HG03139 (cell line): ENCODE results near the gene FYCO1.
"Not testable (repeated sequence)": the region's sequence is repeated elsewhere in the genome, so short reads cannot be mapped to it uniquely, and the experiment has no call there.

Experiments used
- ATAC-seq: cut with Tn5 transposase; IDR thresholded peaks from one replicate; pipeline ENCODE4 v1.9.1; 2021; ENCODE audit not compliant: unreplicated experiment

Gene FYCO1

DNA sequence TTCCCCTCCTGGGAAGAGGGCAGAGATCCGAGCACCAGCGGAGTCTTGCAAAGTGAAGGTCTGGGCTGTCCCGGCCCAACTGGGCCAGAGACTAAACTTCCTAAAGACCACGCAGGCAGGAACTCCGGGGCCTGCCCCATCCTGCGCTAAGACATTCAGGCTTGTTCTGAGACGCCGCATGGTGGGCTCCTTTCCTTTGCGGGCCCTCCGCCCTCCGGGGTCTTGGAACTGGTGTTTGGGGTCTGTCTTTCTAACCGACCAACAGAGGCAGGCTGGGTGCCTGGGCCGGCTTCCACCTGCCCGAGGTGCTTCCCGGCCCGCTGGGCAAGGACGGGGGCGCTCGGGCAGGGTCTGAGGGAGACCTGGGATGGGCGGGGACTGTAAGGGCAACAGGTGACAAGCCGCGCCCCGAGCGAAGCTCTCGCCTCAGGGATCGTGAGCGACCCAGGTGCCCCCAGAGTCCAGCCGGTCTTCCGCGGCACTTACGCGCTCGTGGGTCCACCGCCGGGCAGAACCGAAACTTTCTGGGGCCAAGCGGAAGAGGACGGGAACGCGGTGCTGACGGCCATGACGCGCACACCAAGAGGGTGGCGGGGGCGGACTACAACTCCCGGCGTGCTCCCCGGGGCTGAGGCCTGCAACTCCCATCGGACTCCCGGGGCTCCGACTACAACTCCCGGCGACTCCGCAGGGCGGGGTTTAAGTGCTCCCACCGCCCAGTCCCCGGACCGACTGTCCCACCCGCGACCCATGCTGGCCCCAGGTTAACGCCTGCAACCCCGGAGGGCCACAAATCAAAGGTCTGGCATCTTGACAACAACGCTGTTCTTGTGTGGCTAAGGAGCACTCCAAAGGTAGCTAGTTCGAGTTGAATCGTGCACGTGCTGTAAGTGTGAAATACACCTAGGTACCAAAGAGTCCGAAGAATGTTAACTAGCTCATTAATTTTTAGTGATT, at the start of gene FYCO1:
Gene FYCO1, minus strand, starts transcription at position 589 of the 957 bp plus-strand sequence. CDS start 10,914 bp downstream, outside the sequence.
- peak; percentile 71 for ATAC-seq

DNA sequence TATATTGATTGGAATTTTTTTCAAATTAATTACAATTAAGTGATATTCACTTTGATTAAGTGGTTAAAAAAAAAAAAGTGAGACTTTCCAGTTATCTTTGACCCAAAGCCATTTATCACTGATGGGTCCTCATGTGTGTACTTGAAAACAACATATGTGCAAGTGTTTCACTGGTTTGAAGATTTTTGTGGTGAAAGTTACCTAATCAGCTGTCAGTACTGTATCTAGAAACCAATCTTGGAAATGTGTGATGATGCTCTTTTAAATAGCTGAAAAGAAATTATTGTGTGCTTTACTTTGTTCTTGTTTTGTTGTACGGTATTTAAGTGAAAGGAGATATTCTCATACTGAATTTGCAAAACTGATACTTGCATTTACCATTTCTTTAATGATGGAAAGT, 43.3 kb upstream of the FYCO1 start:
- no peak for ATAC-seq

DNA sequence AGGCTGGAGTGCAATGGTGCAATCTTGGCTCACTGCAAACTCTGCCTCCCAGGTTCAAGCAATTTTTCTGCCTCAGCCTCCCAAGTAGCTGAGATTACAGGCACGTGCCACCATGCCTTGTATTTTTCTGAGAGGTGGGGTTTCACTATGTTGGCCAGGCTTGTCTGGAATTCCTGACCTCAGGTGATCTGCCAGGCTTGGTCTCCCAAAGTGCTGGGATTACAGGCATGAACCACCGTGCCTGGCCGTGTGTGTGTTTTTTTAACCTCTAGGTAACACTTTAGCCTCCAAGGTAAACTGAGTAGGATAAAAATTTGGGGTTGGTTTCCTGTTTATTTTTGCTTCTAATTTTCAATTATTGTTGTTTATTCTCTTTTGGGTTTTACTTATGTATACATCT, 42.4 kb upstream of the FYCO1 start:
- not testable (repeated sequence) for ATAC-seq

DNA sequence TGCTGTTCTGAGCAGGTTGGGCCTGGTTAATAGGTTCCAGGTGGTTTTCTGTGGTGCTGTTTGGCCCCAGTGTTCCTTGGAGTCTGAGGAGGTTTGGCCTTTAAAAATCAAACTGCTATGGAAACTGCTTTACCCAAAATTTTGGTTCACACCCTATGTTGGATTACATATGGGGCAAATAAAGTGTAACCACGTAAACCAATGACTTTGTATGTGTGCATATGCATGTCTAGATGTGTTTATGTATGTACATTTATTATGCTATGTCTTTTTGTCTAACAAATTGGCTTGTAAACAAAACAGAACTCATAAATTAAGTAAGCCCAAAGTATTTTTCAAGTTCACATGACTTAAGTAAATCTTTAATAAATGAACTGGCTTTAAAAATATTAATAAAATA, 40.6 kb upstream of the FYCO1 start:
- ATAC-seq: no peak

DNA sequence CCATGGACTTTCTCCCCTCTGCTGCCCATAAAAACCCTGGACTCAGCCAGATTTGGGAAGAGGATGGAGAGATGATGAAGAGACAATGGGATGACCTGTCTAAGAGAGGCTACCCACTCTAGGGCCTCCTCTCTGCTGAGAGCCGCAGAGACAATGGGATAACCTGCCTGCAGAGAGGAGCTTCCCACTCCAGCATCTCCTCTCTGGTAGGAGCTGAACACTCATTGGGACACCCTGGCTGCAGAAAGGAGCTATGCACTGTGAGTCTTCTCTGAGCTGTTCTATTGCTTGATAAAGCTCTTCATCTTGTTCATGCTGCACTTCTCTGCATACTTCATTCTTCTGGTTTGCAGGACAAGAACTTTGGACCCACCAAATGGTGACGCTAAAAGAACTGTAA, 36.1 kb upstream of the FYCO1 start:
- no peak for ATAC-seq

DNA sequence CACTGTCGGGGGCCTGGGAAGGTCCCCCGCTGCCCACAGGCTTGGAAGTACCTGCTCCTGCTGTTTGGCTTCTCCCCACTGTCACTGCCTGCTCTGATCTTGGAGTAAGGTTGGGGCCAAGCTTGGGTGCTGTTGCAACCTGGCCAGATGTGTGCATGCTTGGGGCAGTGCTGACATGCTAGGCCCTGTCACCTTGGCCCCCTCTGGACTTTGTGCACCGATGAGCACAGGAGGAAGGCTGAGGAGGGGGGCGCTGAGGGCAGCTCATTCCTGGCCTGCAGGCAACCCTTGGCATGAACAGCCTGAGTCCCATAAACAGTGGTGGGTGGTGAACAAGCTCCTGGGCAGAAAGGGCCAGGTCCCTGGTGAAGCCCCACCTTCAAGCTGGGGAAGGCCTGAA, 35.6 kb upstream of the FYCO1 start:
- ATAC-seq: no peak

DNA sequence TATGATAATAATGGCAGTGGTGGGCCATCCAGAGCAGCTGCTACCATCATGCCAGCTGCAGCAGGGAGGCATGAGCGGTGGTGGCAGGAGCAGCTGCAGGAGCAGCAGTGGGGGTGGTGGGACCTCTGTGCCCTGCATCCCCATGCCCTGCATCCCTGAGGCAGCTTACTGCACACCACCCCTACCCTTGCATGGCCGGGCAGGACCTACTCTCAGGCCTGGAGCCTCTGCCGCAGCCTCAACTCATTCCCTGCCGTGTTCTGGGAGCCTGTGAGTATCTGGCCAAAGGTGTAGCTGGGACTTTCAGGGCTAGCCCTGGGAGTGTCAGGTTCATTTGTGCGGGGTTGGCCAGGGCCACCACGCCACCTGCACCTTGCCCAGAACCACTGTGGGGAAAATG, 35.0 kb upstream of the FYCO1 start:
- no peak for ATAC-seq

DNA sequence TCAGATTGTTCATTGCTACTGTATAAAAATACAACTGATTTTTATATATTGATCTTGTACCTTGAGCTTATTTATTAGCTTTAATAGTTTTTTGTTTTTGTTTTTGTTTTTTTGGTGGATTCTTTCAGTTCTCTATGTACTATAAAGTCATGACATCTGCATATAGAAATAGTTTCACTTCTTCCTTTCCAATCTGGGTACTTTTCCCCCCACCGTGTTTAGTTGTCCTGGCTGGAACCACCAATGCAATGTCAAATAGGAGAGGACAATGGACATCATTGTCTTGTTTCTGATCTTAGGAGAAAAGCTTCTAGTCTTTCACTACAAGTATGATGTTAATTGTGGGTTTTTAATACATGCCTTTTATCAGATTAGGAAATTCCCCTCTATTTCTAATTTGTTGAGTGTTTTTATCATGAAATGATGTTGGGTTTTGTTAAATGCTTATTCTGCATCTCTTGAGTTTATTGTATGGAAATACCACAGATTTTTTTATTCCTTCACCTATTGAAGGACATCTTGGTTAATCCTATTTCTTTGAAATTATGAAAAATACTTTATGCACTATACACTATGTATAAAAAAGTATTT, 34.4 kb upstream of the FYCO1 start:
- no peak for ATAC-seq

DNA sequence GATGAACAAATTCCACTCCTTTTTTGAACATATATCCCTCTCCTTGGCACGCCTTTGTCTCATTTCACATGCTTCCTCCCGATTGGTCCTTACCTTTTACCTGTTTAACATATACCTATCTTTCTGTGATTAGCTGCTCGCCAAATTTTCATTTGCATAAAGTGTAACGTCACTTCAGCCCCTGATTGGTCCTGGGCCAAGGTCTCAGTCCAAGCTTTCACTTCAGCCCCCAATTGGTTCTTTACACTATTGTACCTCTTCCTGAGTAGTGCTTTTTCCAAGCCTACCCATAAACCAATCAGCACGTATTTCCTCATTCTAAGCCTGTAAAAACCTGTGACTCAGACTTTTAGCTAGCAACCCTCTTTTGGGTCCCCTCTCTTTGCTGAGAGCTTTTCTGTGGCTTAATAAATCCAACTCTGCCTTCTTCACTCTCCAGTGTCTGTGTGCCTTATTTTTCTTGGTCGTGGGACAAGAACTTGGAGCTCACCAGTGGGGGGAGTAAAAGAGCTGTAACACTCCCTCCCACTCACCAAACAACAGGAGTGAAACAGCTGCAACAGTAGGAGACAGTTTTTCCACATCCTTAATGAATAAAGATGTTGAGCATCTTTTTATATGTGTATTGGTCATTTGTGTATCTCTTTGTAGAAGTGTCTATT, 32.2 kb upstream of the FYCO1 start:
- no peak for ATAC-seq

DNA sequence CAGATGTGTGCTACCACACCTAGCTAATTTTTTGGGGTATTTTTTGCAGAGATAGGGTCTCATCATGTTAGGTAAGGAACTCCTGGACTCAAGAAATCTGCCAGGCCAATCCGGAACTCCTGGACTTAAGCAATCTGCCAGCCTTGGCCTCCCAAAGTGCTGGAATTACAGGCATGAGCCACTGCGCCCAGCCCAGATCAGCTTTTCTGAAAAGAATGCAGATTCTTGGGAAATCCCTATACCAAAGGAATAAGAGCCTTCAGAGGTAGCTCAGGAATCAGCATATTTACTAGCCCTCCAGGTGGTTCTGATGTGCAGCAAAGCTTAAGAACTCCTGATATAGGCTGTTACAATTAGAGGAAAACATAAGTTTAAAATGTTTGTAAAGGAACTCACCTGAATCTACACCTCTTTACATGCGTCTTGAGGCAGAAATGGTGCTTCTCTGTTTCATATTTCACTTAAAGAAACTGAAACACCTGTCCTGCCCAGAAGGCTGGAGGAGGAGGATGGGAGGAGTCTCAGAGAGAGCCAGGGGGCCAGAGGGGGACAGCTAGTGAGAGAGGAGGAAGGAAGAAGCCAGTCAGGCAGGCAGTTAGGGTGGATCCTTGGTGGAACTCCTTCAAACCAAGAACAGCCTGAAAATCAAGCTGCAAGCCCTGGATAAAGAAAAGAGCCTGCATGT, 31.5 kb upstream of the FYCO1 start, which contains the start of gene XCR1:
Gene XCR1, minus strand, starts transcription at position 463 of the 685 bp plus-strand sequence. CDS start 5,536 bp downstream, outside the sequence.
- no peak for ATAC-seq

DNA sequence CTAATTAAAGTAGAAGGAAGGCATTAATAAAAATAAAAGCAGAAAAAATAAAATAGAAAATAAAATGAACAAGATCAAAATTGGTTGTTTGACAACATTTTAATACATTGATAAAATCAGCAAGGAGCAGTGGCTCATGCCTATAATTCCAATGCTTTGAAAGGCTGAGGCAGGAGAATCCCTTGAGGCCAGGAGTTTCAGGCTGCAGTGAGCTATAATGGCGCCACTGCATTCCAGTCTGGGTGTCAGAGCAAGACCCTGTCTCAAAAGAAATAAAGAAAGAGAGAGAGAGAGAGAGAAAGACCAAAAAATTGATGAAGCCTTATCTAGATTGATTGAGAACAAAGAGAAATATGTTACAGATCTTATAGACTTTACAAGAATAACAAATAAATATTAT, 29.5 kb upstream of the FYCO1 start:
- no peak for ATAC-seq

DNA sequence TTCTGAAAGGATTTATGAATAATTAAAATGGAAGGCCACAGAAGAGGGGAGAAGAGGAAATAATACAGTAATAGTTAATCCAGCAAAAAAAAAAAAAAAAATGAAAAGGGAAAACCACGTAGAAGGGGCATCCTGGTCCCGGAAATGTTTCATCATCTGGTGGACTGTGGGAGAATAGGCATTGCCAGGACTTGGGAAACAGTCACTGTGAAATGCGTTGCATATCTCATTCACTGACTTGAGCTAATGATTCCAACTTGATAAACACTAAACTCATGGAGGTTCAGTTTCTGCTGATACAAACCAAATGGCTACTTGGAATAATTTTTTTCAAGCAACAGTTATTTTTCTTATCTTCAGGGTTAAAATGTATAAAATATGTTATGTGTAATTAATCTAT, 28.5 kb upstream of the FYCO1 start:
- ATAC-seq: no peak

DNA sequence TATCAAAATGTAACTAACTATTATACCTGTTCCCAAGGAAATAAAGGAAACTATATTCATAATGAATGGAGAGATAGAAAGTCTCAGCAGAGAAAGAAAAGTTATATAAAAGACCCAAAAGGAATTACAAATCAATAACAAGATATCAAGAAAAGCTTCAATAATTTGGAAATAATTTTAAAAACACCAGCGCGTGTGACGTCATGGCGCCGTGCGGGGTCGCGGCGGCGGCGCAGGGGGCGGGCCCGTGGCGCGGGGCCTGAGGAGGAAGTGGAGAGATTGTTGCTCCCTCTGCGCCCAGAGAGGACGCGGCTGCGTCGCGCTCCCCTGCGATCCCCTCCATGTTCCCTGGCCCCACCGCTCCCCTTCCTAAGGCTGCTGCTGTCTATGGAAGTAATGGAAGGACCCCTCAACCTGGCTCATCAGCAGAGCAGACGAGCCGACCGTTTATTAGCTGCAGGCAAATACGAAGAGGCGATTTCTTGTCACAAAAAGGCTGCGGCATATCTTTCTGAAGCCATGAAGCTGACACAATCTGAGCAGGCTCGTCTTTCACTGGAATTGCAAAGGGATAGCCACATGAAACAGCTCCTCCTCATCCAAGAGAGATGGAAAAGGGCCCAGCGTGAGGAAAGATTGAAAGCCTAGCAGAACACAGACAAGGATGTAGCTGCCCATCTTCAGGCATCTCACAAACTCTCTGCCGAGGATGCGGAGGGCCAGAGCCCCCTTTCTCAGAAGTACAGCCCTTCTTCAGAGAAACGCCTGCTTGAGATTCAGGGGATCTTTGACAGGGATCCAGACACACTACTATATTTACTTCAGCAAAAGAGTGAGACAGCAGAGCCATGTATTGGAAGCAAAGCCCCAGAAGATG, 27.5 kb upstream of the FYCO1 start:
- ATAC-seq: no peak

DNA sequence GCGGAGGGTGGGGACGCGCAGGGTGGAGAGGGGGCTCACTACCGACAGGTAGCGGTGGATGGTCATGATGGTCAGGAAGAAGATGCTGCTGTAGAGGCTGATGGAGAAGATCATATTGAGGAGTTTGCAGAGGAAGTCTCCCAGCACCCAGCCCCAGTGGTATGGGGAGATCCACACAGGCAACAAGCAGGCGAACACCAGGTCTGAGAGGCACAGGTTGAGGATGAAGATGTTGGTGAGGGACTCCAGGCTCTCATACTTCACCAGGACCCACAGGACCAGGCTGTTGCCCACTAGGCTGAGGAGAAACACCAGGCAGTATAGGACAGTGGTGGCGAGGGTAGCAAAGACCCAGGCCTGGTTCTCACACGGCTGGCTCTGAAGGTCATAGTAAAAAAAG, 25.9 kb upstream of the FYCO1 start:
- no peak for ATAC-seq

DNA sequence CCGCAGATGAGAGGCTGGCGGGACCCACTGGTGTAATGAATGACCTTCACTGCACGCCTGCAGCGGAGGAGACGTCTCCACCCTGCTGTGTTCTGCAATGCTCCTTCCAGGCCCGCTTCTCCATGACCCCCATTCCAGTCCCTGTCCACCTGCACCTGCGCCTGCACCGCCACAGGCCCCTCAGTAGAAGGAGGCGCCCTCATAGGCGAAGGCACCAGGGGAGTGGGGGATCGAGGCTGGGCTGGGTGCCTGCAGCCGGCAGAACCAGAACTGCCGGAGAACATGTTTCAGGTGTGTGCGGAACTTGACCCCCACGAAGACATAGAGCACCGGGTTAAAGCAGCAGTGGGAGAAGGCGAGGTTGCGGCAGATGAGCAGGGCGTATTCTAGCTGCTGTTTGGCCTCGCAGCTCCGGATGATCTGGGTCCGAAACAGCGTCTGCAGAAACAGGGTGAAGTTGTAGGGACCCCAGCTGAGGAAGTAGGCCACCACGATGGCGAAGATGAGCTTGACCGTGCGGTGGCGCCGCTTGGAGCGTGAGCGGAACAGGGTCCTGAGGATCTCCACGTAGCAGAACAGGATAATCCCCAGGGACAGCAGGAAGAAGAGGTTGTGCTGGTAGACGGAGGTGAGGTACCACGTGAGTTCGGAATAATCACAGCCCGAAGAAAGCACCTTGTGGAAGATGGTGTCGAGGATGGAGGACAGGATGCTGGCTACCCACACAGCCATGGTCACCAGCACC, 25.3 kb upstream of the FYCO1 start:
- no peak for ATAC-seq

DNA sequence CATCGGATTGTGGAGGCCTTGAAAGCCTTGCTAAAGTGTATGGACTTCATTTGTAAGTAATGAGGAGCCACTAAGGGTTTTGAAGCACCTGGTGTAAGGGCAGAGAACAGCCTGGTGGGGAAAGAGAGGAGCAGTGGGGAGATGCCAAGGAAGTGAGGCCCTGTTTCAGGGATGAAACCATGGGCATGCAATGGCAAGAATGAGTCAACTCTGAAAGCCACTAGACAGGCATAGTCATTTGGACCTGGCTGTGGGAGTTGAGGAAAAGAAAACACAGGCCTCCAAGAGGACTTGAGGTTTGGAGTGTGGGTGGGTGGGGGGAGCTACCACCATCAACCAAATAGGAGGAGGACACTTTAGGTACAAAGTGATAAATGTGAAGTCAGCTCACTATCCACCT, 24.1 kb upstream of the FYCO1 start:
- no peak for ATAC-seq

DNA sequence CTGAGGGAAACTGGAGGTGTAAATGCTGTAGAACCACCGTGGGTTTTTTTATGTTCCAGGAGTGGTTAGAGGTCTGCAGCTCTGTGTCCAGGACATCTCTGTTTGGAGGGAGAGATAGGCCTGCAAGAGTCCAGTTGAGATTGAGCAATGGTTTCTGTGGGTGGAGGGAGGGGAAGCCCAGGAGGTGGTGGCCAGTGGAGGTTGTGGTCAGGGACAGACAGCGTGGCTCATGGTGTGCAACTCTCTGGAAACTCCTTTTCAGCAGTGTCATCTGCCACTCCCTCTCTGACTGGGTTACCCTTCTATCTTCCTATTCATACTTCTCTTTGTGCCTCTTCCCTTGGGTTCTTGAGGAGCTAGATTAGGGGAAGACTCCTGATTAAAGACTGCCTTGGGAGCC, 22.1 kb upstream of the FYCO1 start:
- ATAC-seq: no peak

DNA sequence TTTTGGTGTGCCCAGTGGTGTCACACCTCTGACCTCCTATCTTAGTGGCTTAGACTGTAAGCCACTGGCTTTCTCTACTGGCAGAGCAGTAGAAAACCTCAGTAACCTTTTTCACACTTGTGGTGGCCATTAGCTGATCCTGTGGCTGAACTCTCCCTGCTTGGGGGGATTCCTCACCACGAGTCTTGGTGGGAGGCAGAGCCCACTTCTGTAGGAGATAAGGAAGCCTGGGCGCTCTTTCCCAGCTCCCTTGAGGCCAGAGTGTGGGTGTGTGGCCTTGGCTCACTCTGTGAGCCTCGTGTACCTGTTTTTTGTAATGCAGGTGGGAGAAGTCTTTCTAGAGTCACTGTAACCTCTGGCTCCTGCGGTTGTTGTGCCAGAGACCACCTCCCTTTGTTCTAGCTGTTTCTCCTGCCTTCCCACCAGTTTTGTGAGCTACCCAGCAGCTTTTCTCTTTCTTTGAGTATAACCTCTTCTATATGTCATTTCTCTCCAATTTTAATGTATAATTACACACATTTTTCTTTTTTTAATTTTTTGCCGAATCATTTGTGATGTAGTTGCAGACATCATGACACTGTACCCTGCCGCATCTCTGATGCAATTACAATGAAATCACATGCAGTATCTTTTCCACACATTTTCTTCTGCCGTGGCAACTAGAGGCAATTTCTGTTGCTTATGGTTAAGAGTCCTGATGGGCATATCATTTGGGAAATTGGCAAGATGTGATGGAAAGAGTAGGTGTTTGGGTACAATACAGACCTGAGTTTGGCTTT, 17.9 kb upstream of the FYCO1 start:
- ATAC-seq: no peak

DNA sequence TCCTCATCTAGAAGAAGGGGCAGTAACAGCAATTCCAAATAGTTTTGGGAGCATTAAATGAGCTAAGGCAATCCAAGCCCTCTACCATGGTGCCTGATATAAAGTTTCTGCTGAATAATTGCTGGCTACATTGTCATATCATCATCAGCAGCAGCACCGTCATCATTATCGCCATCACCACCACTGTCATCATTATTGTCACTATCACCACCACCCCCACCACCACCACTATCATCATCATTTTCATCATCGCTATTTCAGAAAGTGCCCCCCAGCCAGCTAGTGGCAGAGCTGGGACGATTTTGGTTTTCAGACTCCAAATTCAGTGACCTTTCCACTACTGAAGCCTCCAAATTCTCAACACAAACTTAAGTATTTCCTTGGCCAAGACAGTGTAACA, 16.6 kb upstream of the FYCO1 start:
- no peak for ATAC-seq
